ENCODE measurements around the gene MSL3B.

MSL3B gene

GRCh38 chr2:233815861-233816260 lies 52.3 kb downstream of the MSL3B start:
- DNase-seq = no peak
